GM12875 (cell line): ENCODE measurements around the gene RBPJ.

Experiments used
- H3K4me3 ChIP-seq: one replicate; pipeline ENCODE4 v1.5.1; 2011; ENCODE audit warnings: low read depth, low read length, control low read depth
- CTCF ChIP-seq: IDR thresholded peaks from 2 replicates; pipeline ENCODE4 v1.5.1; 2011; ENCODE audit warnings: low read depth, mild to moderate bottlenecking, control low read depth, inconsistent platforms, low read length, moderate library complexity, borderline replicate concordance; ENCODE audit not compliant: insufficient read depth

RBPJ gene

GRCh38 chr4:26473893-26474292, 153.1 kb downstream of the RBPJ start:
- H3K4me3 ChIP-seq = no peak overlapping the region
- no peak for TF ChIP-seq CTCF

- TF ChIP-seq CTCF = no peak
Observed at GRCh38 chr4:26474551-26474950, 153.7 kb downstream of the RBPJ start.

GRCh38 chr4:26475716-26476115, 154.9 kb downstream of the RBPJ start:
- H3K4me3 ChIP-seq = no peak overlapping the region
- TF ChIP-seq CTCF = no peak

More at GRCh38 chr4:26474551-26474950, 153.7 kb downstream of the RBPJ start:
- H3K4me3 ChIP-seq = no peak overlapping the region

- TF ChIP-seq CTCF = no peak
- H3K4me3 ChIP-seq = no peak overlapping the region
Observed at GRCh38 chr4:26476545-26476944, 155.7 kb downstream of the RBPJ start.

GRCh38 chr4:26478330-26478729, 157.5 kb downstream of the RBPJ start:
- no peak for TF ChIP-seq CTCF
- H3K4me3 ChIP-seq = no peak overlapping the region

- TF ChIP-seq CTCF = no peak
- H3K4me3 ChIP-seq = no peak overlapping the region
Observed at GRCh38 chr4:26482508-26483462, 162.0 kb downstream of the RBPJ start.

- H3K4me3 ChIP-seq = no peak overlapping the region
- TF ChIP-seq CTCF = no peak
Observed at GRCh38 chr4:26484032-26484515, 163.3 kb downstream of the RBPJ start.
